ENCODE results near the gene EIF2B4.

EIF2B4 gene

DNA sequence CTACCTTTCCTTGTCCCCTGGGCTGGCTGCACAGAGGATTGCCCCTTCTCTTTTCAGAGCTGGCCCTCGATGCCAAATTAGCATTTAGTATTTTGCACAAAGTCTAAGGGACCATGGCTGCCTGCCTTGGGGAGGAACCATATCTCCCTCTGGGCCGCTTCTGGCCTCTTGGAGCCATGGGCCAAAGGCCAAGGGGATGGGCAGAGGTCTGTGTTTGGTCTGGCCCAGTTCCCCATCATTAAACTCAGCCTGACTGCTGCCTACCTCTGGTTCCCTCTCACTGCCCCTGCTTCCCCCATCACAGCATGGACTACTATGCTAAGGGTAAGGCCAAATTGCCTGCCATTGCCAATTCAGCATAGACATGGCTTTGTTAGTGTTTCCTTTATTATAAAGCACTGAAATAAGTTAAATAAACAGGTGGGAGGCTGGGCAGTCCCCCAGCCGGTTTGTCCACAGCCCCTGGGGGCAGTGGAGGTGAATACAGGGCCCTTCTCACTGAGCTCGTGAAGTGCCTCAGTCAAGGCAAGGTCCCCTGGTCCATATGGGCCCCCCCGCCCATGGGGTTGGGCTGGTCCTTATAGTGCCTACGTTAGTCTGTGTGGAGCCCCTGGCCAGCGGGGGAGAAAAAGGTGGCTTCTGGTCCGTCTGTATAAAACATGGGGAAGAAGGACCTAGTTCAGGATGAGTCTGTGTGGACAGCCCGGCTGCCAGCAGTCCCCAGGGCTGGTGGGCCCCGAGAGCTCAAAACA lies 6.9 kb upstream of the EIF2B4 start:
- Histone ChIP-seq H3K4me2 (ENCODE audit: low read length) (no peak overlapping the region), H3K36me3 (replicated peaks; ENCODE audit: low read depth, low read length) (peaks cover 59% of the 10 kb centered on the region), H3K79me2 (ENCODE audit: low read length) (peaks cover 21% of the 10 kb centered on the region), H3K4me1 (ENCODE audit: low read length) (peaks cover 15% of the 10 kb centered on the region), H3K9ac (ENCODE audit: low read length) (no peak overlapping the region), H3K4me3 (ENCODE audit: low read length) (no peak overlapping the region), H3K27me3 (ENCODE audit: low read depth, low read length) (no peaks in the 10 kb centered on the region), H4K20me1 (ENCODE audit: insufficient read depth, low read length) (no peaks in the 10 kb centered on the region), H3K9me3 (ENCODE audit: insufficient read depth, low read length) (no peaks in the 10 kb centered on the region), H2AFZ (ENCODE audit: low read depth, low read length) (no peak overlapping the region), H3K27ac (ENCODE audit: low read length) (no peak overlapping the region)
- TF ChIP-seq CTCF (IDR thresholded peaks at IDR 0.05; ENCODE audit: low read depth, low read length) (no peak), EZH2phosphoT487 (IDR thresholded peaks at IDR 0.05; ENCODE audit: low read depth) (no peak)

- Histone ChIP-seq H3K9ac (ENCODE audit: low read length) (no peak overlapping the region), H3K9me3 (ENCODE audit: insufficient read depth, low read length) (no peaks in the 10 kb centered on the region), H2AFZ (ENCODE audit: low read depth, low read length) (no peak overlapping the region), H3K27me3 (ENCODE audit: low read depth, low read length) (no peaks in the 10 kb centered on the region), H4K20me1 (ENCODE audit: insufficient read depth, low read length) (no peaks in the 10 kb centered on the region), H3K36me3 (replicated peaks; ENCODE audit: low read depth, low read length) (peaks cover 52% of the 10 kb centered on the region), H3K4me1 (ENCODE audit: low read length) (peaks cover 21% of the 10 kb centered on the region), H3K4me2 (ENCODE audit: low read length) (no peak overlapping the region), H3K4me3 (ENCODE audit: low read length) (no peak overlapping the region), H3K79me2 (ENCODE audit: low read length) (peaks cover 28% of the 10 kb centered on the region), H3K27ac (ENCODE audit: low read length) (no peak overlapping the region)
- no peak for TF ChIP-seq EZH2phosphoT487 (IDR thresholded peaks at IDR 0.05; ENCODE audit: low read depth)
Measured at GRCh38 chr2:27376151-27376865, 6.2 kb upstream of the EIF2B4 start.

DNA sequence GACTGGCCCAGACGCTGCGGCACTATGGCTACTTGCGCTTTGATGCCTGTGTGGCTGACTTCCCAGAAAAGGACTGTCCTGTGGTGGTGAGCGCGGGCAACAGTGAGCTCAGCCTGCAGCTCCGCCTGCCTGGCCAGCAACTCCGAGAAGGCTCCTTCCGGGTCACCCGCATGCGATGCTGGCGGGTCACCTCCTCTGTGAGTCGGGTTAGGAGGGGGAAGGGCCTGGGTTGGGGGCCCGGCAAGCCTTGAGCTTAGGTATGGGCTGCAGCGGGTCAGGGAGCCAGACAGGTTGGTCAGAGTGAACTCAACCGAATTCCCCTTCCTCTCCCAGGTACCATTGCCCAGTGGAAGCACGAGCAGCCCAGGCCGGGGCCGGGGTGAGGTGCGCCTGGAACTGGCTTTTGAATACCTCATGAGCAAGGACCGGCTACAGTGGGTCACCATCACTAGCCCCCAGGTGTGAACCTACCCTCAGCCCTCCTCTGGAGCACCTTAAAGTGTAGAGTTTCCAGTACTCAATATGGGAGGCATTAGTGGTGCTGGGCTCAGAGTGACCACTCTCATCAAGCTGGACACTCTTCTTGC lies 5.5 kb upstream of the EIF2B4 start:
- H3K79me2 ChIP-seq (ENCODE audit: low read length) = peaks cover 35% of the 10 kb centered on the region
- TF ChIP-seq EZH2phosphoT487 (IDR thresholded peaks at IDR 0.05; ENCODE audit: low read depth) (no peak), CTCF (IDR thresholded peaks at IDR 0.05; ENCODE audit: low read depth, low read length) (no peak)
- peaks cover 16% of the 10 kb centered on the region for H3K4me1 ChIP-seq (ENCODE audit: low read length)
- H3K36me3 ChIP-seq (replicated peaks; ENCODE audit: low read depth, low read length) = peaks cover 50% of the 10 kb centered on the region
- H2AFZ ChIP-seq (ENCODE audit: low read depth, low read length) = no peak overlapping the region
- no peak overlapping the region for H3K27ac ChIP-seq (ENCODE audit: low read length)
- no peaks in the 10 kb centered on the region for H3K9me3 ChIP-seq (ENCODE audit: insufficient read depth, low read length)
- H3K4me3 ChIP-seq (ENCODE audit: low read length) = no peak overlapping the region
- H3K27me3 ChIP-seq (ENCODE audit: low read depth, low read length) = no peaks in the 10 kb centered on the region
- no peak overlapping the region for H3K9ac ChIP-seq (ENCODE audit: low read length)
- H3K4me2 ChIP-seq (ENCODE audit: low read length) = no peak overlapping the region
- no peaks in the 10 kb centered on the region for H4K20me1 ChIP-seq (ENCODE audit: insufficient read depth, low read length)

DNA sequence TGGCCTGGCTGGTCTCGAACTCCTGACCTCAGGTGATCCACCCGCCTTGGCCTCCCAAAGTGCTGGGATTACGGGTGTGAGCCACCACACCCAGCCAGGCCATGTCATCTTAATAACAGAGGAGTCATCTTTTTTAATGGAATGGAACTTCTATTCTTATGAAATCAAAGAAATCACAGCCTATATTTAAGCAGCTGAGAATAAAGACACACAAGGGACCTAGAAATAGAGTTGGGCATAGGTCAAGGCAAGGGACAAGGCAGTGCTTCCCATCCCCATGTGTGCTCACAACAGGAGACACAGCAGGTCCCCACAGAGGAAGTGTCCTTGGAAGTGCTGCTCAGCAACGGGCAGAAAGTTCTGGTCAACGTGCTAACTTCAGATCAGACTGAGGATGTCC lies 3.4 kb upstream of the EIF2B4 start:
- peaks cover 40% of the 10 kb centered on the region for H3K36me3 ChIP-seq (replicated peaks; ENCODE audit: low read depth, low read length)
- no peaks in the 10 kb centered on the region for H3K9me3 ChIP-seq (ENCODE audit: insufficient read depth, low read length)
- TF ChIP-seq EZH2phosphoT487 (IDR thresholded peaks at IDR 0.05; ENCODE audit: low read depth) (no peak), CTCF (IDR thresholded peaks at IDR 0.05; ENCODE audit: low read depth, low read length) (no peak)

More for the DNA sequence above, 3.4 kb upstream of the EIF2B4 start:
- Histone ChIP-seq H3K9ac (ENCODE audit: low read length) (no peak overlapping the region), H3K4me3 (ENCODE audit: low read length) (no peak overlapping the region), H3K79me2 (ENCODE audit: low read length) (peaks cover 42% of the 10 kb centered on the region), H3K4me2 (ENCODE audit: low read length) (no peak overlapping the region), H3K4me1 (ENCODE audit: low read length) (peaks cover 16% of the 10 kb centered on the region), H3K27ac (ENCODE audit: low read length) (no peak overlapping the region), H3K27me3 (ENCODE audit: low read depth, low read length) (no peaks in the 10 kb centered on the region), H4K20me1 (ENCODE audit: insufficient read depth, low read length) (no peaks in the 10 kb centered on the region), H2AFZ (ENCODE audit: low read depth, low read length) (no peak overlapping the region)
